A549 (cell line): ENCODE measurements around the gene CUL4B. TPM values are rescaled to one million over a fixed set of nuclear protein-coding genes. Genes with fewer than 3 reads are reported as not detected.

Source experiments
- polyA plus RNA-seq, 4 experiments: library from polyadenylated mRNA; depleted of rRNA in 3 of 4; stranded (reverse); fragments of >200 nt; fragmentation: RNase III in 1 of 4; extraction: RNeasy Plus Mini Kit Qiagen cat#74134 plus additional on column Dnase treatment in 1 of 4; gene quantifications; 2 replicates in 3 of 4; 3 replicates in 1 of 4; pipeline ENCODE4 v1.2.3, GENCODE V29; 2011 to 2017
- small RNA-seq, 6 experiments: library from RNA; depleted of rRNA; stranded (forward); fragments of <200 nt; gene quantifications; one replicate each; pipeline ENCODE3, GENCODE V24; 2012

CUL4B gene
- polyA plus RNA-seq, 2 of the 4 experiments (the other 2 are of a cell fraction) = 36.7 to 55.0 TPM

Small RNA genes within 50 kb of the gene (small RNA-seq; reads per million reads assigned to genes)
- 0 reads per million in 6 experiments for gene RNU7-37P

Other genes starting within 250 kb of the CUL4B start
- 0.03 and 0.16 TPM in 2 replicates for gene TMEM255A, start 249.5 kb downstream of the CUL4B start, polyA plus RNA-seq (2011; rRNA removed)
- gene TMEM255A, start 249.5 kb downstream of the CUL4B start, polyA plus RNA-seq (2017; fragmentation: RNase III; extraction: RNeasy Plus Mini Kit Qiagen cat#74134 plus additional on column Dnase treatment) = 0.03 TPM in 1 of 3 replicates, not detected in the others
- gene ATP1B4, start 198.9 kb downstream of the CUL4B start, polyA plus RNA-seq (2011; rRNA removed) = not detected in 2 replicates
- gene ATP1B4, start 198.9 kb downstream of the CUL4B start, polyA plus RNA-seq (2017; fragmentation: RNase III; extraction: RNeasy Plus Mini Kit Qiagen cat#74134 plus additional on column Dnase treatment) = not detected in 3 replicates
- gene LAMP2, start 91.7 kb downstream of the CUL4B start, polyA plus RNA-seq (2011; rRNA removed) = 76.9 and 95.1 TPM in 2 replicates
- 68.8 to 79.5 TPM (median 78.2 TPM) in 3 replicates for gene LAMP2, start 91.7 kb downstream of the CUL4B start, polyA plus RNA-seq (2017; fragmentation: RNase III; extraction: RNeasy Plus Mini Kit Qiagen cat#74134 plus additional on column Dnase treatment)
- gene MCTS1, start 43.1 kb upstream of the CUL4B start, polyA plus RNA-seq (2011; rRNA removed) = 133 and 163 TPM in 2 replicates
- gene MCTS1, start 43.1 kb upstream of the CUL4B start, polyA plus RNA-seq (2017; fragmentation: RNase III; extraction: RNeasy Plus Mini Kit Qiagen cat#74134 plus additional on column Dnase treatment) = 92.5 to 103 TPM (median 94.5 TPM) in 3 replicates
- 46.0 and 49.6 TPM in 2 replicates for gene C1GALT1C1, start 69.1 kb upstream of the CUL4B start, polyA plus RNA-seq (2011; rRNA removed)
- 35.9 to 42.8 TPM (median 38.4 TPM) in 3 replicates for gene C1GALT1C1, start 69.1 kb upstream of the CUL4B start, polyA plus RNA-seq (2017; fragmentation: RNase III; extraction: RNeasy Plus Mini Kit Qiagen cat#74134 plus additional on column Dnase treatment)